HepG2 (cell line): ENCODE results near the gene GPR152. TPM values are rescaled to one million over a fixed set of nuclear protein-coding genes. Genes with fewer than 3 reads are reported as not detected.
A peak's percentile ranks its signal among the peaks of the same experiment; 100 is the strongest.

Experiments used
- ATF7-NPFF ChIP-seq: sonication (generic); formaldehyde crosslinking; IDR thresholded peaks from 2 replicates; pipeline ENCODE4 v1.8.1; 2023; ENCODE audit warnings: mild to moderate bottlenecking, low read depth, missing genetic modification reagents, moderate library complexity
- FOXC1 ChIP-seq: sonication (generic); formaldehyde crosslinking; IDR thresholded peaks from 2 replicates; pipeline ENCODE4 v1.8.0; 2022; ENCODE audit warnings: mild to moderate bottlenecking, missing genetic modification reagents, borderline replicate concordance
- IRF2 ChIP-seq: IDR thresholded peaks from 2 replicates; pipeline ENCODE4 v1.6.1; 2018; ENCODE audit warnings: missing genetic modification reagents, missing compliant biosample characterization
- KLF11 ChIP-seq: IDR thresholded peaks from 2 replicates; pipeline ENCODE4 v1.6.1; 2016; ENCODE audit warnings: missing compliant biosample characterization
- LCORL ChIP-seq, 2 experiments: fragments of 450-650 bp in 1 of 2; sonication (generic) in 1 of 2; formaldehyde crosslinking in 1 of 2; IDR thresholded peaks; 2 replicates each; pipeline versions ENCODE4 v1.5.0 to v1.6.1; 2017 to 2020; ENCODE audit warnings: antibody characterized with exemption in 1 of 2, missing genetic modification reagents in 1 of 2
- MAZ ChIP-seq, 2 experiments: sonication (generic) in 1 of 2; formaldehyde crosslinking in 1 of 2; IDR thresholded peaks; 2 replicates each; pipeline versions ENCODE4 v1.5.0 to v1.6.1; 2012 to 2020; ENCODE audit warnings: low read depth in 2 of 2, mild to moderate bottlenecking in 2 of 2, borderline replicate concordance in 1 of 2, improper control_type of control experiment in 1 of 2, low read length in 1 of 2, missing genetic modification reagents in 1 of 2, moderate library complexity in 1 of 2
- PATZ1 ChIP-seq: sonication (generic); formaldehyde crosslinking; IDR thresholded peaks from 2 replicates; pipeline ENCODE4 v1.4.0; 2020; ENCODE audit warnings: missing genetic modification reagents
- POGZ ChIP-seq: sonication (generic); formaldehyde crosslinking; IDR thresholded peaks from 2 replicates; pipeline ENCODE4 v1.4.0; 2020; ENCODE audit warnings: mild to moderate bottlenecking, missing genetic modification reagents
- POLR2G ChIP-seq: fragments of 200-400 bp; formaldehyde crosslinking; IDR thresholded peaks from 2 replicates; pipeline ENCODE4 v1.6.1; 2018; ENCODE audit warnings: mild to moderate bottlenecking, low read depth, low read length, moderate library complexity
- SALL1 ChIP-seq: sonication (generic); formaldehyde crosslinking; IDR thresholded peaks from 2 replicates; pipeline ENCODE4 v1.8.0; 2022; ENCODE audit warnings: mild to moderate bottlenecking, missing genetic modification reagents
- SKI ChIP-seq: fragments of 450-650 bp; IDR thresholded peaks from one replicate; pipeline ENCODE4 v1.6.1; 2018; ENCODE audit warnings: mild to moderate bottlenecking; ENCODE audit not compliant: partially characterized antibody
- SP4 ChIP-seq: sonication (generic); formaldehyde crosslinking; IDR thresholded peaks from 2 replicates; pipeline ENCODE4 v1.8.1; 2023; ENCODE audit warnings: mild to moderate bottlenecking, missing genetic modification reagents
- TAF1 ChIP-seq: sonication (generic); formaldehyde crosslinking; IDR thresholded peaks from 2 replicates; pipeline ENCODE4 v1.4.0; 2020; ENCODE audit warnings: missing genetic modification reagents
- TEAD3 ChIP-seq: optimal IDR thresholded peaks from 2 replicates; pipeline ENCODE3; 2016; ENCODE audit warnings: borderline replicate concordance
- TGIF2 ChIP-seq: IDR thresholded peaks from 2 replicates; pipeline ENCODE4 v1.6.1; 2016; ENCODE audit warnings: control low read depth, missing compliant biosample characterization
- YEATS4 ChIP-seq: sonication (generic); formaldehyde crosslinking; IDR thresholded peaks from 2 replicates; pipeline ENCODE4 v1.4.0; 2020; ENCODE audit warnings: missing genetic modification reagents, borderline replicate concordance
- ZNF530 ChIP-seq: sonication (generic); formaldehyde crosslinking; IDR thresholded peaks from 2 replicates; pipeline ENCODE4 v1.5.0; 2020; ENCODE audit warnings: low read depth, mild to moderate bottlenecking, missing genetic modification reagents
- ZNF589 ChIP-seq: sonication (generic); formaldehyde crosslinking; conservative IDR thresholded peaks from 2 replicates; pipeline ENCODE4 v1.8.0; 2022; ENCODE audit warnings: mild to moderate bottlenecking, moderate library complexity, missing genetic modification reagents
- ZNF883 ChIP-seq: sonication (generic); formaldehyde crosslinking; IDR thresholded peaks from 2 replicates; pipeline ENCODE4 v1.5.1; 2020; ENCODE audit warnings: mild to moderate bottlenecking, missing genetic modification reagents; ENCODE audit errors: not compliant biosample characterization
- polyA plus RNA-seq, 8 experiments: library from polyadenylated mRNA; depleted of rRNA in 3 of 8; stranded (reverse) in 7 of 8; unstranded in 1 of 8; fragments of >200 nt; fragmentation: Illumina TruSeq in 4 of 8; extraction: Trizol in 4 of 8; gene quantifications; 2 replicates each; pipeline versions ENCODE4 v1.2.1 to v1.2.3, GENCODE V29; 2011 to 2016; ENCODE audit warnings: low read depth in 4 of 8, missing spikeins in 1 of 8, mixed read lengths in 1 of 8; ENCODE audit not compliant: insufficient read depth in 1 of 8
- total RNA-seq, 5 experiments: library from RNA; depleted of rRNA; stranded (reverse); fragments of >200 nt; fragmentation: Illumina TruSeq; extraction: Trizol; gene quantifications; 2 replicates each; pipeline ENCODE4 v1.2.3, GENCODE V29; 2016; ENCODE audit warnings: low read depth in 1 of 5
- TF ChIP-seq, protein P1 (sequence below): sonication (generic); formaldehyde crosslinking; IDR thresholded peaks from 2 replicates; pipeline ENCODE4 v1.8.0; 2022; ENCODE audit warnings: low read depth, missing genetic modification reagents
- TF ChIP-seq, protein P2 (sequence below): sonication (generic); formaldehyde crosslinking; IDR thresholded peaks from 2 replicates; pipeline ENCODE4 v1.5.0; 2020; ENCODE audit warnings: mild to moderate bottlenecking, missing genetic modification reagents, moderate library complexity
- TF ChIP-seq, protein P3 (sequence below): sonication (generic); formaldehyde crosslinking; IDR thresholded peaks from 2 replicates; pipeline ENCODE4 v1.4.0; 2020; ENCODE audit warnings: missing genetic modification reagents
- TF ChIP-seq, protein P4 (sequence below): sonication (generic); formaldehyde crosslinking; IDR thresholded peaks from 2 replicates; pipeline ENCODE4 v1.5.0; 2020; ENCODE audit warnings: missing genetic modification reagents

Gene GPR152
- total and polyA plus RNA-seq, 2 of the 13 experiments (the other 11 are each of a cell fraction or from before 2014, with no cell fraction given): not detected

DNA sequence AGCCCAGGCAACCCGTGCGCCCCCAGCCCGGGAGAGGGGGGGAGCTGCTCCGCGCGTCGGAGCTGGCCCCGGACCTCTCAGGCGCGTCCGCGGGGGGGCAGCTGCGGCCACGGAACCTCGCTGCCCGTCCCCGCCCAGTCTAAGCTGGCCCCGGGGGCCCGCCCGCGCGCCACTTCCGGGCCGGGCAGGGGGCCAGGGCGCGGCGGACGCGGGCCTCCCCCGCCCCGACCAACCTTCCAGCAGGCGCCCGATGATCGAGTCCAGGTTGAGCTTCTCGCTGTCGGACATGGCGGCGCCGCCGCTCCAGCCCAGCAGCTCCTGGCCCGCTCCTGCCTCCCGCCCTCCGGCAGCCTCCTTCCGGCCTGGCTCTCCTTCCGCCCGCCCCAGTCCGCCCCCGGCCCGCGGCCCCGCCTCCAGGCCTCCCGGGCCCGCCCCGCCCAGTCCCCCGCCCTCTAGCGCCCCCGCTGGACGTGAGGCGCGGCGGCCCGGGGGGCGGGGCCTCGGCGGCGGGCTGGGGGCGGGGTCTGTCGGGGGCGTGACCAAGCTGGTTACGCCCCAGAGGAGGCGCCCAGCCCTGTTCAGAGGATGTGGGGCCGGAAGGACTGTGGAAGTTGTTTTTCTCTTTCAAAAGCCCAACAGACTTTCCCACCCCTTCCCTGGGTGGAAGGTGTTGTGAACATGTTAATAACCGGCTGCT is 50.9 kb downstream of the GPR152 start, which contains the start of gene PPP1CA (continued):
- TF ChIP-seq MAZ (IDR thresholded peaks at IDR 0.05; ENCODE audit: borderline replicate concordance, low read depth, low read length) (peak; percentile 74), MAZ (CRISPR knock-in tag; IDR thresholded peaks at IDR 0.05; ENCODE audit: low read depth) (peak; percentile 84), ZNF530 (CRISPR knock-in tag) (no peak), TEAD3 (CRISPR knock-in tag) (no peak), POGZ (CRISPR knock-in tag) (no peak), YEATS4 (CRISPR knock-in tag) (peak; percentile 69; the same call in 1 of the 2 replicates), SP4 (CRISPR knock-in tag) (peak; percentile 81), POLR2G (peak; percentile 83), SALL1 (peak; percentile 12; the same call in 1 of the 2 replicates), KLF11 (CRISPR knock-in tag) (0 out of 2 replicates have a peak, but pooled peaks have one; percentile 53), IRF2 (CRISPR knock-in tag) (0 out of 2 replicates have a peak, but pooled peaks have one; percentile 48), ATF7-NPFF (CRISPR knock-in tag) (peak; percentile 48; the same call in 1 of the 2 replicates), PATZ1 (CRISPR knock-in tag) (peak; percentile 88), ZNF883 (peak; percentile 6), TAF1 (CRISPR knock-in tag) (peak; percentile 13; the same call in 1 of the 2 replicates), FOXC1 (CRISPR knock-in tag) (peak; percentile 15; the same call in 1 of the 2 replicates), LCORL (IDR thresholded peaks at IDR 0.05) (no peak), LCORL (CRISPR knock-in tag; IDR thresholded peaks at IDR 0.05) (0 out of 2 replicates have a peak, but pooled peaks have one; percentile 53), ZNF589 (CRISPR knock-in tag) (no peak), SKI (peak; percentile 9), TGIF2 (0 out of 2 replicates have a peak, but pooled peaks have one; percentile 22)
- TF ChIP-seq, protein P1, sequence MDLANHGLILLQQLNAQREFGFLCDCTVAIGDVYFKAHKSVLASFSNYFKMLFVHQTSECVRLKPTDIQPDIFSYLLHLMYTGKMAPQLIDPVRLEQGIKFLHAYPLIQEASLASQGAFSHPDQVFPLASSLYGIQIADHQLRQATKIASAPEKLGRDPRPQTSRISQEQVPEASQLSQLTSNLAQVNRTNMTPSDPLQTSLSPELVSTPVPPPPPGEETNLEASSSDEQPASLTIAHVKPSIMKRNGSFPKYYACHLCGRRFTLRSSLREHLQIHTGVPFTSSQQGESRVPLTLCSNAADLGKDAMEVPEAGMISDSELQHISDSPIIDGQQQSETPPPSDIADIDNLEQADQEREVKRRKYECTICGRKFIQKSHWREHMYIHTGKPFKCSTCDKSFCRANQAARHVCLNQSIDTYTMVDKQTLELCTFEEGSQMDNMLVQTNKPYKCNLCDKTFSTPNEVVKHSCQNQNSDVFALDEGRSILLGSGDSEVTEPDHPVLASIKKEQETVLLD: peak; percentile 26; the same call in 1 of the 2 replicates
- TF ChIP-seq, protein P2, sequence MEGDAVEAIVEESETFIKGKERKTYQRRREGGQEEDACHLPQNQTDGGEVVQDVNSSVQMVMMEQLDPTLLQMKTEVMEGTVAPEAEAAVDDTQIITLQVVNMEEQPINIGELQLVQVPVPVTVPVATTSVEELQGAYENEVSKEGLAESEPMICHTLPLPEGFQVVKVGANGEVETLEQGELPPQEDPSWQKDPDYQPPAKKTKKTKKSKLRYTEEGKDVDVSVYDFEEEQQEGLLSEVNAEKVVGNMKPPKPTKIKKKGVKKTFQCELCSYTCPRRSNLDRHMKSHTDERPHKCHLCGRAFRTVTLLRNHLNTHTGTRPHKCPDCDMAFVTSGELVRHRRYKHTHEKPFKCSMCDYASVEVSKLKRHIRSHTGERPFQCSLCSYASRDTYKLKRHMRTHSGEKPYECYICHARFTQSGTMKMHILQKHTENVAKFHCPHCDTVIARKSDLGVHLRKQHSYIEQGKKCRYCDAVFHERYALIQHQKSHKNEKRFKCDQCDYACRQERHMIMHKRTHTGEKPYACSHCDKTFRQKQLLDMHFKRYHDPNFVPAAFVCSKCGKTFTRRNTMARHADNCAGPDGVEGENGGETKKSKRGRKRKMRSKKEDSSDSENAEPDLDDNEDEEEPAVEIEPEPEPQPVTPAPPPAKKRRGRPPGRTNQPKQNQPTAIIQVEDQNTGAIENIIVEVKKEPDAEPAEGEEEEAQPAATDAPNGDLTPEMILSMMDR (CRISPR knock-in tag): peak; percentile 63
- TF ChIP-seq, protein P3, sequence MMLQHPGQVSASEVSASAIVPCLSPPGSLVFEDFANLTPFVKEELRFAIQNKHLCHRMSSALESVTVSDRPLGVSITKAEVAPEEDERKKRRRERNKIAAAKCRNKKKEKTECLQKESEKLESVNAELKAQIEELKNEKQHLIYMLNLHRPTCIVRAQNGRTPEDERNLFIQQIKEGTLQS (CRISPR knock-in tag): no peak
- TF ChIP-seq, protein P4, sequence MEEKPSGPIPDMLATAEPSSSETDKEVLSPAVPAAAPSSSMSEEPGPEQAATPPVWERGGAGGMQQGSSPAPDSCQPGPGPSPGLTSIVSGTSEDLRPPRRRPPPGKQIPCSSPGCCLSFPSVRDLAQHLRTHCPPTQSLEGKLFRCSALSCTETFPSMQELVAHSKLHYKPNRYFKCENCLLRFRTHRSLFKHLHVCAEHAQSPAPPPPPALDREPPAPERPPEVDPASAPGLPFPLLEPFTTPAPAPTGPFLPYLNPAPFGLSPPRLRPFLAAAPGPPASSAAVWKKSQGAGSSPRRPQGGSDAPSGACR (CRISPR knock-in tag): peak; percentile 93; the same call in 1 of the 2 replicates
